Measurements from ENCODE around the gene ZNF143. TPM values are rescaled to one million over a fixed set of nuclear protein-coding genes. Genes with fewer than 3 reads are reported as not detected.

The ZNF143 gene
- total and polyA plus RNA-seq, 2 of the 4 experiments (the other 2 are of a cell fraction), result 23.8 to 49.6 TPM

GRCh38 chr11:9498457-9499078 is 37.8 kb downstream of the ZNF143 start:
- Histone ChIP-seq H3K79me1 (ENCODE audit: low read depth in 1 of 2, low read length in 2 of 2) (no peaks in the 10 kb centered on the region), H3K4me1 (ENCODE audit: control insufficient read depth, insufficient read depth, low read length) (no peaks in the 10 kb centered on the region), H2BK20ac (ENCODE audit: low read depth, low read length) (no peak overlapping the region), H2AFZ (replicated peaks; ENCODE audit: low read length, poor library complexity) (no peak overlapping the region), H3K9me1 (ENCODE audit: insufficient read depth, low read length) (no peaks in the 10 kb centered on the region), H4K91ac (ENCODE audit: insufficient read depth, low read depth, low read length) (no peak overlapping the region), H4K8ac (ENCODE audit: low read depth in 2 of 2, low read length in 2 of 2) (peak overlapping the region in 1 of 2 experiments; percentile 24; a peak in 1 of 4 replicates), H3K23ac (ENCODE audit: low read depth, low read length) (peak overlapping the region; percentile 10; the same call in 1 of the 2 replicates), H3K4ac (ENCODE audit: low read depth, low read length) (no peak overlapping the region), H4K20me1 (ENCODE audit: insufficient read depth, low read length) (no peaks in the 10 kb centered on the region), H3K14ac (replicated peaks; ENCODE audit: low read depth, low read length) (no peak overlapping the region), H3K9ac (ENCODE audit: low read depth, low read length) (no peak overlapping the region), H3K27me3 (ENCODE audit: control insufficient read depth, insufficient read depth, low read length) (no peaks in the 10 kb centered on the region), H2AK9ac (replicated peaks; ENCODE audit: low read depth, low read length, poor library complexity) (no peak overlapping the region), H2BK15ac (ENCODE audit: low read depth, low read length) (no peak overlapping the region), H2AK5ac (ENCODE audit: low read depth, low read length) (no peak overlapping the region), H2BK5ac (ENCODE audit: low read depth, low read length, poor library complexity, severe bottlenecking) (no peak overlapping the region), H3K36me3 (ENCODE audit: control insufficient read depth, insufficient read depth, low read length) (peaks cover 23% of the 10 kb centered on the region), H3K27ac (ENCODE audit: insufficient read depth, low read length) (no peak overlapping the region), H2BK120ac (ENCODE audit: low read depth, low read length) (no peak overlapping the region), H3K18ac (ENCODE audit: low read depth, low read length) (no peak overlapping the region), H3K4me3 (ENCODE audit: insufficient read depth, low read depth, low read length) (no peak overlapping the region), H4K5ac (ENCODE audit: low read depth, low read length) (no peak overlapping the region), H3K4me2 (ENCODE audit: low read depth, low read length) (no peak overlapping the region), H3K9me3 (ENCODE audit: control insufficient read depth, insufficient read depth, low read length) (no peaks in the 10 kb centered on the region), H3K56ac (ENCODE audit: extremely low read depth, insufficient read depth, low read length) (no peak overlapping the region)
- in situ Hi-C loops (cut with MboI; ENCODE audit: low sequenced_read_pairs) (no loop called here), dilution Hi-C loops (cut with HindIII; ENCODE audit: low sequenced_read_pairs, unreplicated experiment) (no loop called here), intact Hi-C loops (cut with micrococcal nuclease) (no loop called here)
- TF ChIP-seq RFX5 (IDR thresholded peaks at IDR 0.05; ENCODE audit: low read depth, low read length) (no peak), CHD1 (IDR thresholded peaks at IDR 0.05; ENCODE audit: low read depth, low read length) (no peak), CEBPB (IDR thresholded peaks at IDR 0.05; ENCODE audit: low read depth, low read length) (no peak), SMC3 (IDR thresholded peaks at IDR 0.05; ENCODE audit: low read depth, low read length) (no peak), MXI1 (IDR thresholded peaks at IDR 0.05; ENCODE audit: borderline replicate concordance, low read depth, low read length) (no peak), MAFK (IDR thresholded peaks at IDR 0.05; ENCODE audit: low read depth, low read length) (no peak), NFE2L2 (IDR thresholded peaks at IDR 0.05; ENCODE audit: low read depth, low read length) (no peak), RCOR1 (IDR thresholded peaks at IDR 0.05; ENCODE audit: insufficient replicate concordance, low read length) (no peak), POLR2A (IDR thresholded peaks at IDR 0.05; ENCODE audit: low read depth, low read length) (no peak), FOS (IDR thresholded peaks at IDR 0.05; ENCODE audit: low read depth, low read length) (no peak), BHLHE40 (IDR thresholded peaks at IDR 0.05; ENCODE audit: low read depth, low read length) (no peak), RAD21 (IDR thresholded peaks at IDR 0.05; ENCODE audit: low read length) (no peak), CTCF (conservative IDR thresholded peaks at IDR 0.05; ENCODE audit: low read depth, low read length) (no peak), ELK1 (IDR thresholded peaks at IDR 0.05; ENCODE audit: borderline replicate concordance, low read depth, low read length) (no peak), USF2 (IDR thresholded peaks at IDR 0.05; ENCODE audit: low read depth, low read length) (no peak)
- CTCF ChIA-PET, result interaction anchor here (1.1 kb wide), 1 partner anchor 8 kb away, joined by 3 read pairs; no protein-coding TSS in a partner anchor
- no peak for DNase-seq
- POLR2A ChIA-PET (ENCODE audit: unreplicated experiment), result interaction anchor here (0.6 kb wide), 1 partner anchor 20 kb away, joined by 4 read pairs; no protein-coding TSS in a partner anchor
- no peak for ATAC-seq (ENCODE audit: low read depth)
- no TSS peak for BruUV-seq (replicated peaks)
- WGBS, 2 experiments (ENCODE audit: extremely low coverage in 2 of 2, insufficient read length in 1 of 2), result 100% methylated on average over 1 of the region's 4 CpGs; no CpG with 5 or more reads in 1 of the 2 experiments
